Calu3 (cell line): Measurements from ENCODE around the gene ARGLU1. TPM values are rescaled to one million over a fixed set of nuclear protein-coding genes. Genes with fewer than 3 reads are reported as not detected.

Experiments
- BruUV-seq: library from RNA; stranded (reverse); fragments of 400-500 nt; replicated peaks from 2 replicates; lab custom pipeline; 2021; lab: Mats Ljungman, UMichigan
- CTCF ChIA-PET: fragments of 300-600 bp; sonication (Branson Sonifier 250); formaldehyde crosslinking; loops from one replicate; lab custom pipeline; 2022; ENCODE audit warnings: antibody characterized with exemption; lab: Charles Lee
- DNase-seq: peaks from one replicate; pipeline ENCODE4 v3.0.0; 2022
- H3K27ac Mint-ChIP-seq: one replicate; pipeline ENCODE4 v1.8.0; 2022; ENCODE audit warnings: mixed read lengths; ENCODE audit not compliant: unreplicated experiment
- H3K27me3 Mint-ChIP-seq: one replicate; pipeline ENCODE4 v1.8.0; 2022; ENCODE audit warnings: mixed read lengths; ENCODE audit not compliant: unreplicated experiment
- H3K36me3 Mint-ChIP-seq: one replicate; pipeline ENCODE4 v1.8.0; 2022; ENCODE audit warnings: mild to moderate bottlenecking, moderate library complexity, mixed read lengths; ENCODE audit not compliant: insufficient read depth, unreplicated experiment
- H3K4me1 Mint-ChIP-seq: one replicate; pipeline ENCODE4 v1.8.0; 2022; ENCODE audit warnings: mild to moderate bottlenecking, low read depth, mixed read lengths; ENCODE audit not compliant: unreplicated experiment
- H3K4me3 Mint-ChIP-seq: one replicate; pipeline ENCODE4 v1.8.0; 2022; ENCODE audit warnings: mild to moderate bottlenecking, low read depth, moderate library complexity, mixed read lengths; ENCODE audit not compliant: unreplicated experiment
- H3K9me3 Mint-ChIP-seq: one replicate; pipeline ENCODE4 v1.8.0; 2022; ENCODE audit warnings: low read depth, mixed read lengths; ENCODE audit not compliant: unreplicated experiment
- intact Hi-C: fragments of 100-400 bp; cut with micrococcal nuclease; formaldehyde crosslinking; loops from one replicate; pipeline ENCODE4 v1.10.0; 2022; ENCODE audit not compliant: unreplicated experiment
- total RNA-seq: library from RNA; stranded (reverse); gene quantifications from 2 replicates; pipeline ENCODE4 v1.2.3, GENCODE V29; 2022
- TF ChIP-seq, protein P1 (sequence below): fragments of 200-600 bp; IDR thresholded peaks from one replicate; pipeline ENCODE4 v1.8.0; 2022; ENCODE audit warnings: antibody characterized with exemption; ENCODE audit not compliant: unreplicated experiment

Gene ARGLU1
- total RNA-seq, 1 experiment from 2014 or later, result 28.8 TPM

DNA sequence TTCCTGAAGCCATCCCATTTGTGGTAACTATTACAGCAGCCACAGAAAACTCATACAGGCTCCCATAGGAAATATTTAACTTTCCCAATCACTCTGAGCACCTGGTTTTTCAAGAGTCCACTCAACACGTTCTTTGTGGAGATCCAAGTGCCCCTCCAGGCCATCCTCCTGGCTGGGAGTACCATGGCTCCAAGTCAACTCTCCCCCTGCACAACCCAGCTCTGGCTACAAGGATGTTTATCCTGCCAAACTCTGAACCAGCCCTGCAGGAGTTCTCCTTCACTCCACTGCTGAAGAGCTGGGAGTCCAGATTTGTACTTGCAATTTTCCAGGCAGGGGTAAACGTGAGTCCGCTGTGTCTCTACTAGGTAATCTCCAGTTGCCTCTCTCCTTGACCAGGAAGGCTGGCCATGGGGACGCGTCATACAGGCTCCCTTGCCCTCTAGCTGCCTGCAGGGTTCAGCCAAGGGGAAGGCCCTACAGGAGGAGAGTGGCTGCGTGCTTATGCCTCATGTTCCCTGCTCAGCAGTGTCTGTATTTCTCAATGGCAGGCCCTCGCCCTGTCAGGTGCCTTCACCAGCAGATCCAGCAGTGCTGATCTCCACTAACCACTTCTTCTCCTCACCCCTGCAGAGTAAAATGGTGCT lies 29.9 kb upstream of the ARGLU1 start:
- no peaks in the 10 kb centered on the region for H3K4me1 Mint-ChIP-seq
- TF ChIP-seq, protein P1, sequence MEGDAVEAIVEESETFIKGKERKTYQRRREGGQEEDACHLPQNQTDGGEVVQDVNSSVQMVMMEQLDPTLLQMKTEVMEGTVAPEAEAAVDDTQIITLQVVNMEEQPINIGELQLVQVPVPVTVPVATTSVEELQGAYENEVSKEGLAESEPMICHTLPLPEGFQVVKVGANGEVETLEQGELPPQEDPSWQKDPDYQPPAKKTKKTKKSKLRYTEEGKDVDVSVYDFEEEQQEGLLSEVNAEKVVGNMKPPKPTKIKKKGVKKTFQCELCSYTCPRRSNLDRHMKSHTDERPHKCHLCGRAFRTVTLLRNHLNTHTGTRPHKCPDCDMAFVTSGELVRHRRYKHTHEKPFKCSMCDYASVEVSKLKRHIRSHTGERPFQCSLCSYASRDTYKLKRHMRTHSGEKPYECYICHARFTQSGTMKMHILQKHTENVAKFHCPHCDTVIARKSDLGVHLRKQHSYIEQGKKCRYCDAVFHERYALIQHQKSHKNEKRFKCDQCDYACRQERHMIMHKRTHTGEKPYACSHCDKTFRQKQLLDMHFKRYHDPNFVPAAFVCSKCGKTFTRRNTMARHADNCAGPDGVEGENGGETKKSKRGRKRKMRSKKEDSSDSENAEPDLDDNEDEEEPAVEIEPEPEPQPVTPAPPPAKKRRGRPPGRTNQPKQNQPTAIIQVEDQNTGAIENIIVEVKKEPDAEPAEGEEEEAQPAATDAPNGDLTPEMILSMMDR, result no peak
- H3K27ac Mint-ChIP-seq, result no peak overlapping the region
- no TSS peak for BruUV-seq
- H3K9me3 Mint-ChIP-seq, result peaks cover 2% of the 10 kb centered on the region
- H3K4me3 Mint-ChIP-seq, result no peak overlapping the region
- intact Hi-C loops, result no loop called here
- H3K36me3 Mint-ChIP-seq, result no peaks in the 10 kb centered on the region
- CTCF ChIA-PET, result no interaction called here
- DNase-seq, result no peak
- no peaks in the 10 kb centered on the region for H3K27me3 Mint-ChIP-seq

- H3K4me3 Mint-ChIP-seq, result no peak overlapping the region
- no peaks in the 10 kb centered on the region for H3K27me3 Mint-ChIP-seq
- CTCF ChIA-PET, result no interaction called here
- no peaks in the 10 kb centered on the region for H3K36me3 Mint-ChIP-seq
- BruUV-seq, result no TSS peak
- H3K27ac Mint-ChIP-seq, result no peak overlapping the region
- peaks cover 2% of the 10 kb centered on the region for H3K9me3 Mint-ChIP-seq
- intact Hi-C loops, result no loop called here
- TF ChIP-seq, protein P1, result no peak
- DNase-seq, result no peak
- no peaks in the 10 kb centered on the region for H3K4me1 Mint-ChIP-seq
These were observed 29.2 kb upstream of the ARGLU1 start for GRCh38 chr13:106597186-106597585.

- TF ChIP-seq, protein P1, result no peak
- H3K27ac Mint-ChIP-seq, result no peak overlapping the region
- H3K27me3 Mint-ChIP-seq, result no peaks in the 10 kb centered on the region
- peaks cover 2% of the 10 kb centered on the region for H3K9me3 Mint-ChIP-seq
- no TSS peak for BruUV-seq
- H3K36me3 Mint-ChIP-seq, result no peaks in the 10 kb centered on the region
- no peaks in the 10 kb centered on the region for H3K4me1 Mint-ChIP-seq
- no peak overlapping the region for H3K4me3 Mint-ChIP-seq
- no peak for DNase-seq
- intact Hi-C loops, result no loop called here
- CTCF ChIA-PET, result no interaction called here
These were observed 28.5 kb upstream of the ARGLU1 start for GRCh38 chr13:106596275-106596937.

GRCh38 chr13:106595625-106596024 lies 27.7 kb upstream of the ARGLU1 start:
- CTCF ChIA-PET, result no interaction called here
- no peaks in the 10 kb centered on the region for H3K4me1 Mint-ChIP-seq
- no peak for DNase-seq
- H3K36me3 Mint-ChIP-seq, result no peaks in the 10 kb centered on the region
- no peak overlapping the region for H3K4me3 Mint-ChIP-seq
- TF ChIP-seq, protein P1, result no peak
- no peaks in the 10 kb centered on the region for H3K27me3 Mint-ChIP-seq
- BruUV-seq, result no TSS peak
- H3K27ac Mint-ChIP-seq, result no peak overlapping the region
- intact Hi-C loops, result no loop called here
- peaks cover 2% of the 10 kb centered on the region for H3K9me3 Mint-ChIP-seq
